Daoy (cell line): ENCODE data around the gene MRPL27. TPM values are rescaled to one million over a fixed set of nuclear protein-coding genes. Genes with fewer than 3 reads are reported as not detected.
"Not testable (repeated sequence)": the region's sequence is repeated elsewhere in the genome, so short reads cannot be mapped to it uniquely, and the experiment has no call there.

ENCODE experiments used
- DNase-seq: peaks from one replicate; pipeline ENCODE4 v3.0.0-alpha.2; 2015; ENCODE audit warnings: low read depth
- total RNA-seq: library from RNA; depleted of rRNA; stranded (reverse); fragments of >200 nt; shearing (Covaris generic); gene quantifications from 2 replicates; pipeline ENCODE4 v1.2.3, GENCODE V29; 2014

MRPL27 gene
- total RNA-seq, 1 experiment from 2014 or later, result 81.0 TPM

- DNase-seq, result peak; percentile 23
These were observed 26.5 kb downstream of the MRPL27 start for GRCh38 chr17:50346313-50347116.

DNA sequence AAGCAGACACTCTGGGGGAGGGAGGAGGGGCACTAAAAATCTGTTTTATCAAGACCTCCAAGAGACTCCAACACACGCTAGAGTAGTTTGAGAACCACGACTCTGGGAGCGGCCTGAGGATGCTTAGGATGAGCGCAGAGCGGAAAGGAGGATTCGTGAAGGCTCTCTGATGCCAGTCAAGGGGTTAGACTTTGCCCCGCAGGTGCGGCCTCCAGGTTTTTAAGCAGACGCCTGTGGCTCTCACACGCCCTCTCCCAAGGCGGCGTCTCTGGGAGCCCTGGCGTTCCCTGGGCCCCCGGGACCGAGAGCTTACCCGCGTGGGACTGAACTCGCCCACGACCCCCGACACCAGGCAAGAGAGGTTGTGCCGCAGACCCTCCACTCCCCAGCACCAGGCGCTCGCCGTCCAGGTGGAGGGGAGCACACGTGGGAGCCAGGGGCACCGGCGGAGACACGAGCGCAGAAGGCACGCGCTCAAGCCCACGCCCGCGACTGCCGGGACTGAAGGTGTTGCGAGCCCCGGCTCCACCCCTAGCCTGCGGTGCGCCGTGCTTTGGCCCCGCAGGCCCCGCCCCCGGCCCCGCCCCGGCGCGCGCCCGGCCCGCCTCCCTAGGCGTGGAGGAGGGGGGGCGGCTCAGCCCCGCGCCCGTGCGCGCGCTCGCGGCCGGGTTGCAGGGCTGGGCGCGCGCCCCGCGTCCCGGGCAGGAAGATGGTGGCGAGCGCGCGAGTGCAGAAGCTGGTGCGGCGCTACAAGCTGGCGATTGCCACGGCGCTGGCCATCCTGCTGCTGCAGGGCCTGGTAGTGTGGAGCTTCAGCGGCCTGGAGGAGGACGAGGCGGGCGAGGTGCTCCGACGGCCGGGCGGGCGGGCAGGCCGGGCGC lies 27.3 kb downstream of the MRPL27 start, which contains the start of gene XYLT2:
XYLT2 (plus strand) TSS at position 695 of the 881 bp plus-strand sequence; CDS start at position 710, 15 bp downstream.
- DNase-seq, result peak; percentile 91

GRCh38 chr17:50344731-50345365 lies 28.1 kb downstream of the MRPL27 start:
- no peak for DNase-seq

- DNase-seq, result no peak
These were observed 33.6 kb downstream of the MRPL27 start for GRCh38 chr17:50339381-50339780.

GRCh38 chr17:50338645-50339044 lies 34.3 kb downstream of the MRPL27 start:
- no peak for DNase-seq

GRCh38 chr17:50337956-50338355 lies 35.0 kb downstream of the MRPL27 start:
- no peak for DNase-seq

GRCh38 chr17:50333291-50334057 lies 39.5 kb downstream of the MRPL27 start:
- not testable (repeated sequence) for DNase-seq

DNA sequence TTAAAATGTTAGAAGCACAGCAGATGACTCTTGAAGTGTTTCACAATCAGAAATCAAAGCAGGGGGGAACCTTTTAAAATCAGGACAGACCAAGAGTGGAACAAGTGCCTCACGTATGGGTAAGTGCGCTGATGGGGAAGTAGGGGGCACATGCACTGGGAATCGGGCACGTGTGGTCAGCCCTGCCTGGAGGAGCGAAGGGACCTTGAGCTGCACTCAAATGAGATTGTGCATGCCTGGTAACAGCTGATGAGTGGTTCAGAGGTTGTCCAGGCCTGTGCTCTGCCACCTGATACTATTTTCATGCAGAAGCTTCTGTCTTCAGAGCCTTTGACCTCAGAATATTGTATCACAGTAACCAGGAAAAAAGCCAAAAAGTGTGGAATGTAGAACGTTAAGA lies 40.8 kb downstream of the MRPL27 start:
- DNase-seq, result no peak

DNA sequence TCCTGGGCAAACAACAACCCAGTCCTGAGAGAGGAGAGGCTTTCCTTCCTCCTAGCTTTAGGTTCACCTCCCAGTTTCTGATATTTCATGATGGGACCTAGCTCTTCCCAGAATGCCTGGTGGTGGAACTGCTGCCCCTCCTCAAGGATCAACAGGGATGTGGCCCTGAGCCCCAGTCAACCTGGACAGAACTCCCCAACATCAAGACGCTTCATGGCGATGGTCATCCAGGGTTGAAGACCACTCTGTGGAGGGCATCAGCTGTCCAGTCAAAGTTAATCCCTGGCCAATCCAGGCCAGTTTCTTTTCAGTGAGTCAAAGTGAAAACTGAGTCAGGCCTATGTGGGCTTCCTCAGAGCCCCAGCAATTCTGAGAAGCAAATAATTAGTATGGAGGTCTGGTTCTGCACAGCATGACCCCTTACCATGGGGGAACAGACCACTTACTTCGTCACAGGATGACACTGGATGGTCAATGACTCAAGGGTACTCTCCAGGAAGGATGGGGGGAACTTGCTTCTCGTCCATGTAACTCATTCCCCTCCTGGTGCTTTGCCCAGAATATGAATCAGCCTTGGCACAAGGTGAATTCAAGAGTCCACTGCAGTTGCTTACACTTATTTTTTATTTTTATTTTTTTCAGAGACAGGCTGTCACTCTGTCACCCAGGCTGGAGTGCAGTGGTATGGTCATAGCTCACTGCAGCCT lies 41.7 kb downstream of the MRPL27 start:
- peak; percentile 81 for DNase-seq

DNA sequence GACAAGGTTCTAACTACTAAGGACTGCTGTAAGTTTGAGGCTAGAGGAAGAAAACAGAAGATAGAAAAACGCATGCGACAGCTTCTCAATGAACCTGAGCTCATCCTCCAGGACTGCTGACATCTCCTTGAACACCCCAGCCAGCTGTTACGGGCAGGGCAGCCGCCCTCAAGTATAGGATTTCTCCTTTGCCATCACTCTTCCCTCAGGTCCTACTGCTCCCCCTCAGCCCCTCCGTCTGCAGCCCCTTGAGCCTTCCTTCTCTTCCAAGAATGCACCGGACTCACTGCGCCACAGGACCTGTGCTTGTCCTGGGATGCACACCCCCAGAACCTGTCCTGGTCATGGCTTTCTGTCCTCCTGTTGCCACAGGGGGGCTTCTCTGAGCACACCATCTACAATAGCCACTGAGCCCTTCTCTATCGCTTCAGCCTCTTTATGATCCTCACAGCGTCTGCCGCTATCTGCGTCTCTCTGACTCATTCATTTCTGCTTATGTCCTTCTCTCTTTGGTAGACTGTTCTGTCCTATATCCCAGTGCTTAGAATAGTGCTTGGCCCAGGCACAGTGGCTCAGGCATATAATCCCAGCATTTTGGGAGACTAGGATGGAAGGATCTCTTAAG lies 42.7 kb downstream of the MRPL27 start:
- no peak for DNase-seq

- DNase-seq, result no peak
These were observed 43.3 kb downstream of the MRPL27 start for GRCh38 chr17:50329716-50330115.

DNA sequence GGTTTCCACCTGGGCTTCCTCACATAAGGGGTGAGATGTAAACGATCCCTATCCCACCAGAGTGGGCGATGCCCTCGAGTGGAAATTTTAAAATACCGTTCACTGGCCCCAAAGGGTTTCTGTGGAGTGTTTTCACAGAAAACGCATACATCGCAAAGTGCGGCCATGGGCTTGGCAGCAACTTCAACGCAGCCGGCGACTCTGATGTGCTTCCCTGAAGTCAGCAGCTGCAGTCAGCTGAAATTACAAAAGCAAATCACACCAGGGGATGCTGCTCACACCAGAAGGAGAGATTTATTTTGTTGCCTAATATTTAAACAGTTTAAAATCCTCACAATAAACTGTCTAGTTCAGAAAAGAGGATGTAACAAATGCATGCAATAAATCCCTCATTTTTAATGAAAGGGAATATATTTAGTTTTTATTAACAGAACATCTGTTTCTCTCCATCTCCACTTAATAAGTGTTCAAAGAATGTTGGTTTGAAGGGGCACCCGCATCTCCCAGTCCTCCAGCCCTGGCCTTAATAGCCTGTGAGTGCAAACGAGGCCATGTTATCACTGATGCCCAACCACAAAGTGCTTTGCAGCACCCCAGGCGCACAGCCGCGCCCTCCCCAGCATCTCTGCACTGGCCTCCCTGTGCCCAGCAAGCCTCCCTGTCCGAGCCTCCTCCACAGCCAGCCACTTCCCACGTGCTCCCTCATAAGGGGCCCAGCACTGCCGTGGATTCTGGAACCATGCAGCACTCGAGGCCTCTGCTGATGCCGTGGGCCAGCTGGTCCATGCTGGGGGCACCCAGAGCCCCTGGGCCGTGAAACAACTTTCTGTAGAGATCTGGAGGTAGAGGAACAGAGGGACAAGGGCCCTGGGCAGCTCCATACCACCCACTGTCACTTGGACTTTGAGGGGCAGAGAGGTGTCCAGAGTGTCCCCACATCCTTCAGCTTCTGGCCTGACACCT lies 44.3 kb downstream of the MRPL27 start:
- no peak for DNase-seq

- no peak for DNase-seq
These were observed 46.1 kb downstream of the MRPL27 start for GRCh38 chr17:50326831-50327364.

- no peak for DNase-seq
These were observed 47.1 kb downstream of the MRPL27 start for GRCh38 chr17:50325906-50326305.

DNA sequence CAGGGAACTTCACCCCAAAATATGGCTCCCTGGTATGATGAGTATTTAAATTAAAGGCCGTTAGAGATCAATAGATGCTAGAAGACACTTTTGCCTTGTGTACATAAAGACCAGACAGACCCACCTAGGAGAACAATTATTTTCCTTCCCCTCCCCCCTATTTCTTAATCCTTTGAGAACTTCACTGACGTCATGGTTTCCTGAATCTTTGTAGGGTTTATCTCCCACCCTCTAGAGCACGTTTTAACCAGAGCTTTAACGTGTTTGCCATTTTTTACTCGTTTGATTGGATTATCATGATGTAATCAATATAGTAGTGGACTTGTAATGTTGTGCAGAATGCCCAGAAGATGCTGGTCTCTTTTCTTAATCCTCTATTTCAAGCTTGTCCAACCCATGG lies 49.9 kb downstream of the MRPL27 start:
- DNase-seq, result no peak

- DNase-seq, result no peak
These were observed 50.7 kb downstream of the MRPL27 start for GRCh38 chr17:50322271-50322670.

DNA sequence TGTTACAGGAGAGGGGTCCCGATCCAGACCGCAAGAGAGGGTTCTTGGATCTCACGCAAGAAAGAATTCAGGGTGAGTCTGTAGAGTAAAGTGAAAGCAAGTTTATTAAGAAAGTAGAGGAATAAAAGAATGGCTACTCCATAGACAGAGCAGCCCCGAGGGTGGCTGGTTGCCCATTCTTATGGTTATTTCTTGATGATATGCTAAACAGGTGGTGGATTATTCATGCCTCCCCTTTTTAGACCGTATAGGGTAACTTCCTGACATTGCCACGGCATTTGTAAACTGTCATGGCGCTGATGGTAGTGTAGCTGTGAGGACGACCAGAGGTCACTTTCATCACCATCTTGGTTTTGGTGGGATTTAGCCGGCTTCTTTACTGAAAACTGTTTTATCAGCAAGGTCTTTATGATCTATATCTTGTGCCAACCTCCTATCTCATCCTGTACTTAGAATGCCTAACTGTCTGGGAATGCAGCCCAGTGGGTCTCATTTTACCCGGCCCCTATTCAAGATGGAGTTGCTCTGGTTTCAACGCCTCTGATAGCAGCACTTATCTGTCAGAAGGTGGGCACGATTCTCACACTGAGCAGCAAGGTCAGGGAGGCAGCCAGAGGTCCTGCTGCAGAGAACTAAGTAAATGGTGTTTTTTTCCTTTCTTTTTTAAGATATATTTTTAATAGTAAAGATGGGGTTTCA lies 53.5 kb downstream of the MRPL27 start:
- DNase-seq, result no peak
